ENCODE data around the gene ITSN1. TPM values are rescaled to one million over a fixed set of nuclear protein-coding genes. Genes with fewer than 3 reads are reported as not detected.

The ITSN1 gene
- total and polyA plus RNA-seq, 5 donors = 32.8 to 83.6 (median 64.4) TPM

DNA sequence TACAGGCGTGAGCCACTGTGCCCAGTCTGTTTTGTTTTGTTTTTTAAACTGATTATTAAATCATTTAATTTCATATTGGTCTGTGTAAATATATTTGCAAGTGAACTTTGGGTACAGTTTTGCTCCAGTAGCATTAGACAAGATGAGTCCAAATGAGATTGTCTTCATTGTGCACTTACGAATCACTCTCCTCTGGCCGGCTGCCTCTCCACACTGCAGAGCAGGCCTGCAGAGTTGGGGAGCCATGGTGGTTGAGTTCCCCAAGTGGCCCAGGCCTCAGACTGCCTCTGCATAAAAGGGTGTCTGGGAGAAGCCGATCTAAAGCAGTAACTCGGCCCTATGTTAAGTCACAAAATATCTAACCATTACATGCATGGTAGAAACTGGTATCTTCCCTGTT lies 198.5 kb downstream of the ITSN1 start:
- WGBS = 89% methylated on average over 5 of the region's 5 CpGs
- no peak overlapping the region for H3K27ac ChIP-seq (ENCODE audit: low read length)
- H3K4me1 ChIP-seq (ENCODE audit: control insufficient read depth, insufficient read depth, low read length) = peaks cover 11% of the 10 kb centered on the region
- H3K9me3 ChIP-seq (ENCODE audit: control insufficient read depth, low read length) = no peaks in the 10 kb centered on the region
- DNase-seq (no peak), ATAC-seq (no peak)
- H3K4me3 ChIP-seq (ENCODE audit: low read length) = no peak overlapping the region
- intact Hi-C loops (cut with DNase I) = no loop called here
- no peaks in the 10 kb centered on the region for H3K27me3 ChIP-seq (ENCODE audit: control insufficient read depth, insufficient read depth)

DNA sequence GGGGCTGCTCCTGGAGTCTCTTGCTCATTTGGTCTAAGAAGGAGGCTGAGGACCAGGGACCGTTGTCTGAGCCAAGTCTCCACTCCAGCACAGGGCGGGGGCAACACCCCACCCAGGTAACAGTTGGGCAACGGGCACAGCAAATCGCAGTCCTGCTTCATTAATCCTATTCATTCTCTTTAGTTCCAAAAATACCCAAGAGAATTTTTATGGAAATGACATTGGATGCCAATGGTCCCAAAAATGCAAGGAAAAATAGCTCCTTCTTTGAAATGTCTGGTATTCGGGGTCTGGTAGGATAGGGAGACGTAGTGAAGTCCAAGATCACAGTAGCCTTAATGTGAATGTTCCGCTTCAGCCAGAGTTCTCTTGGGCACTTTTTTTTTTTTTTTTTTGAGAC lies 199.3 kb downstream of the ITSN1 start:
- H3K4me3 ChIP-seq (ENCODE audit: low read length) = no peak overlapping the region
- peaks cover 11% of the 10 kb centered on the region for H3K4me1 ChIP-seq (ENCODE audit: control insufficient read depth, insufficient read depth, low read length)
- intact Hi-C loops (cut with DNase I) = no loop called here
- peak in 1 of 3 donors; percentile 26 for DNase-seq
- no peak overlapping the region for H3K27ac ChIP-seq (ENCODE audit: low read length)
- WGBS = 79% methylated on average over 7 of the region's 7 CpGs
- no peak for ATAC-seq
- H3K9me3 ChIP-seq (ENCODE audit: control insufficient read depth, low read length) = no peaks in the 10 kb centered on the region
- H3K27me3 ChIP-seq (ENCODE audit: control insufficient read depth, insufficient read depth) = no peaks in the 10 kb centered on the region

DNA sequence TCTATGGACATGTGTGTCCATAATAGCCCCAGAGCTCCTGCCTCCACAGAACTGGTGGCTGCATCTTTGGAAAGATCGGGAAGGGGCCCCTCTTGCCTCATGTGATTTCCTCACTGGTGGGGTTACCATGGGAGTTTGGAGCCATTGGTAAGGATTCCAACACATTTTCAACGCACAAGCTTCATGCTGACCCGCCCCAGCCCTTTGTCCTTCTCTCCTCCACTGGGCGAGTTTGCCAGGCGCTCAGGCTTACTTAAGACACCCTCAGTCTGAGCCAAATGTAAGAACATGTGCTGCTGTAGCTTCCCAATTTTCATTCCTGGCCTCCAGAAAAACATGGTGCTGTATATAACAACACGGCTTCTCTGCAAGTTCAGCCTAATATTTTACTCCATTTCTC lies 200.9 kb downstream of the ITSN1 start:
- DNase-seq (peak in 2 of 3 donors; percentile 81 to 82), ATAC-seq (peak; percentile 49 to 62)
- H3K27me3 ChIP-seq (ENCODE audit: control insufficient read depth, insufficient read depth) = no peaks in the 10 kb centered on the region
- no peaks in the 10 kb centered on the region for H3K9me3 ChIP-seq (ENCODE audit: control insufficient read depth, low read length)
- peaks cover 11% of the 10 kb centered on the region for H3K4me1 ChIP-seq (ENCODE audit: control insufficient read depth, insufficient read depth, low read length)
- no peak overlapping the region for H3K4me3 ChIP-seq (ENCODE audit: low read length)
- peak overlapping the region; percentile 1 for H3K27ac ChIP-seq (ENCODE audit: low read length)
- intact Hi-C loops (cut with DNase I) = no loop called here
- 75% methylated on average over 6 of the region's 6 CpGs for WGBS

DNA sequence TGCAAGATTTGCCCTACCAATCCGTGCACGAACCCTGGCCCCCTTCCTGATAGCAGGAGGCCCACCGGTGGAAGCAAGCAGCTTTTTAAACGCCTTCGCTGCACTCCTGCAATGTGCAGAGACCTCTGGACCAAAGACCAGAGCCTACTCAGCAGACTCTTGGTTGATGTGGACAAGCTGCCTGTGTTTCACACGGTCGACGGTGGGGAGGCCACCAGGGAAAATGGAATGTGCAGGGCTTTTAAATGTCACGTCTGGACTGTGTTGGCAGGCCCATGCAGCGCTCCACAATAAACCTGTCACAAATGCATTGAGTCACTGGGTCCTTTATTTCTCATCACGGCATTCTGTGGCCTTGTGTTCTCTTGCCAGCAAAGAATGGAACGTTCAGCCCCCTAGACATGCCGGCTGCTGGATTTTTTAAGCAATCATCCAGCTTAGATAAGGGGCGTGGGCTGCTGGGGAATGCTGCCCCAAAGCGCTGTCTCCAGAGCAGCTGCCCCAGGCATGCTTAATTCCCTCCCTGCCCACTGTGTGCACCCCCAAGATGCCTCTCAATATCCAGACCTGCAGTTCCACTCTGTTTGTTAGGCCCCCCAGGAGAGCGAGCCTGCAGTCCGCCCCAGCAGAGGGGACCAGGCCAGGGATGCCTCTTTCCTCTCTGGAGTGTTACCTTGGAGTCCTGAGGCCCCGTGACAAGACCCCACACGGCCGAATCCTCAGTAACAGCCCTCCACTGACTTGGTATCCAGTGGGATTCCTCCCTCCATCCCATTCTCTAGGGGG lies 202.0 kb downstream of the ITSN1 start:
- no peak overlapping the region for H3K4me3 ChIP-seq (ENCODE audit: low read length)
- no peaks in the 10 kb centered on the region for H3K9me3 ChIP-seq (ENCODE audit: control insufficient read depth, low read length)
- WGBS = 41% methylated on average over 20 of the region's 20 CpGs
- intact Hi-C loops (cut with DNase I) = no loop called here
- peak; percentile 73 to 86 for ATAC-seq
- H3K27me3 ChIP-seq (ENCODE audit: control insufficient read depth, insufficient read depth) = no peaks in the 10 kb centered on the region
- peak; percentile 78 to 81 (median 79) for DNase-seq
- H3K27ac ChIP-seq (ENCODE audit: low read length) = peak overlapping the region; percentile 39
- H3K4me1 ChIP-seq (ENCODE audit: control insufficient read depth, insufficient read depth, low read length) = peaks cover 11% of the 10 kb centered on the region

DNA sequence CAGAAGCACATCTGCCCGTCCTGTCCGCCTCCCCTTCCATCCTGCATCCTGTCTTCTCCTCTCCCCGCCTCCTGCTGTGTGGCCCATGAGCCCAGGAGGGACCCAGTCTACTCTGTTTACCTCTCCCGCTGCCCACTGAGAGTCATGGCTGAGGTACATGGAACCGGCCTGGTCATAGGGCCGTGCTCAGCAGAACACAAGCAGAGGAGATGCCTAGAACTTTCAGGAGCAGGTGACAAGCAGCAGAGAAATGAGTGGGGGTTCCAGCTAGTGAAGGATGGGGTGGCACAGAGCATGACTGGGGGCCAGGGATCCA lies 202.5 kb downstream of the ITSN1 start:
- Histone ChIP-seq H3K9me3 (ENCODE audit: control insufficient read depth, low read length) (no peaks in the 10 kb centered on the region), H3K27ac (ENCODE audit: low read length) (no peak overlapping the region), H3K27me3 (ENCODE audit: control insufficient read depth, insufficient read depth) (no peaks in the 10 kb centered on the region), H3K4me3 (ENCODE audit: low read length) (no peak overlapping the region), H3K4me1 (ENCODE audit: control insufficient read depth, insufficient read depth, low read length) (peaks cover 11% of the 10 kb centered on the region)
- peak in 1 of 3 donors; percentile 14 for DNase-seq
- intact Hi-C loops (cut with DNase I) = no loop called here
- WGBS = 89% methylated on average over 6 of the region's 6 CpGs
- ATAC-seq = peak in 1 of 2 donors; percentile 3

DNA sequence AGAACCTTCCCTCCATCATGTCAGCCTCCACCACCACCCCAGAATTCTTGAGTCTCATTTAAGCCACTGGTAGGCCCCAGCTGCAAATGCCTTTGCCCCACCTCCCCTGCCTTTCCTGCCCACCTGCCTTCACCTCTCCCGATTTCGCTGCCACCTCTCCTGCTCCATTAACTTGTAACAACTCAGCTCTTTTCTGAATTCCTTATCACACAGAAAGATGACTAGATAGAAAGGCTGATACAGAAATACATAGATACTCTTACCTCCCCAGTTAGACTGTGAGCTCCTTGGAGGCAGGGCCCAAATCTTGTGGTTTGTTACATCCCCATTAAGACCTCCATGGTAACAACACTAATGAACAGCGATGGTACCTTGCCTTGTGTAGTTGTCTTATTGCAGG lies 203.8 kb downstream of the ITSN1 start:
- no peak overlapping the region for H3K4me3 ChIP-seq (ENCODE audit: low read length)
- H3K4me1 ChIP-seq (ENCODE audit: control insufficient read depth, insufficient read depth, low read length) = peaks cover 11% of the 10 kb centered on the region
- intact Hi-C loops (cut with DNase I) = no loop called here
- WGBS = 97% methylated on average over 3 of the region's 3 CpGs
- no peak for ATAC-seq
- H3K9me3 ChIP-seq (ENCODE audit: control insufficient read depth, low read length) = no peaks in the 10 kb centered on the region
- no peak overlapping the region for H3K27ac ChIP-seq (ENCODE audit: low read length)
- H3K27me3 ChIP-seq (ENCODE audit: control insufficient read depth, insufficient read depth) = no peaks in the 10 kb centered on the region
- no peak for DNase-seq

DNA sequence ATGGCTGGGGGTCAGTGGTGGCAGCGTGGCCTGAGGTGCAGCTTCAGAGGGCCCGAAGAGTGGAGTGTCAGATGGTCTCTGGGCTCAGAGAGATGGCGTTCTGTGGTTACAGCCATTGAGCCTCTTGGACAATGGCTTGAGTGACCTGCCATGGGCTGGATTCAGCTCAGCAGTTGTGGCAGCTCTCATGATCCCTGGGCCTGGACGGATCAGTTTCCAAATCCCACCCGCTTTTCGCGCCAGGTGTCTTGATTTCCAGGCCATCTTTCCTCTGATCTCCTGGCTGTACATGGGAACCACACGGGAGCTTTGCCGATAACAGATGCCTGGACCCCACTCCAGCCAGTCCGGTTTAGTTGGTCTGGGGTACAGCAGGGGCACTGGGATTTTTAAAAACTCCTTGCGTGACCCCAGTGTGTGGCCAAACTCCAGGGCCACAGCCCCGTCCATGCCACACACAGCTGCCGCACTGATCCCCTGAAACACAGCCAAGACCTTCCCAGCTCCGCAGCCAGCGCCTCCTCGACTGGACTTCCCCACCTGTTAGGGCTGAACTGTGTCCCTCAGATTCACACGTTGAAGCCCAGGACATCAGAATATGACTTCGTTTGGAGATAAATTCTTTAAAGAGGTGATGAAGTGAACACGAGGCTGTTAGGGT lies 205.4 kb downstream of the ITSN1 start:
- ATAC-seq = no peak
- Histone ChIP-seq H3K27me3 (ENCODE audit: control insufficient read depth, insufficient read depth) (no peaks in the 10 kb centered on the region), H3K9me3 (ENCODE audit: control insufficient read depth, low read length) (no peaks in the 10 kb centered on the region), H3K4me3 (ENCODE audit: low read length) (no peak overlapping the region), H3K4me1 (ENCODE audit: control insufficient read depth, insufficient read depth, low read length) (peaks cover 11% of the 10 kb centered on the region), H3K27ac (ENCODE audit: low read length) (no peak overlapping the region)
- peak in 1 of 3 donors; percentile 6 for DNase-seq
- WGBS = 89% methylated on average over 19 of the region's 19 CpGs
- intact Hi-C loops (cut with DNase I) = no loop called here

DNA sequence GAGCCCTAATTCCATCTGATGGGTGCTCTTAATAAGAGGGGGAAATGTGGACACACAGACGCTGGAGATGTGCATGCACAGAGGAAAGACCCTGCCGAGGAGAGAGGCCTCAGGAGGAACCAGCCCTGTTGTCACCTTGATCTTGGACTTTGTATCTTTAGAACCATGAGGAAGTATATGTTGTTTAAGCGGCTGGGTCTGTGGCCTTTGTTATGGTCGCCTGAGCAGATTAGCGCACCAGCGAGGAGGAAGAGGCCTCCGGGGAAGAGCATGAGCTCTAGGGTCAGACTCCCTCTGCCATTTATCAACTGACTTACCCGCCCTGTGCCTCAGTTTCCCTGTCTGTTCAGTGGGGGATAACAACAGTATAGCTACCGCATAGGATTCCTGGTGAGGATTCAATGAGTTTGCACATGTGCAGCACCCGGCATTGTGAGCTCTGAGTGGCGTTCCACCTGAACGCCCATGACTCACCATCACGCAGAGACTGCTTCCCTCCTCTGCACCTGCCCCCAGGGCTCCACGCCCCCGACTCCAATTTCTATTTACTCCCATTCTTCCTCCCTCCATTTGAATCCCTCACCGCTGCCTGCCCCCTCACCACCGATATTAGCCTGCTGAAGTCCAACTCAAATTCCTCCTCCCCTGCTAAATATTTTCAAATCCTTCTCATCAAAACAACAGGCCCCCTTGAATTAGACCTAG lies 206.1 kb downstream of the ITSN1 start:
- no peak for DNase-seq
- intact Hi-C loops (cut with DNase I) = no loop called here
- Histone ChIP-seq H3K4me1 (ENCODE audit: control insufficient read depth, insufficient read depth, low read length) (peaks cover 5% of the 10 kb centered on the region), H3K4me3 (ENCODE audit: low read length) (no peak overlapping the region), H3K27me3 (ENCODE audit: control insufficient read depth, insufficient read depth) (no peaks in the 10 kb centered on the region), H3K9me3 (ENCODE audit: control insufficient read depth, low read length) (no peaks in the 10 kb centered on the region), H3K27ac (ENCODE audit: low read length) (no peak overlapping the region)
- 91% methylated on average over 17 of the region's 17 CpGs for WGBS
- no peak for ATAC-seq

DNA sequence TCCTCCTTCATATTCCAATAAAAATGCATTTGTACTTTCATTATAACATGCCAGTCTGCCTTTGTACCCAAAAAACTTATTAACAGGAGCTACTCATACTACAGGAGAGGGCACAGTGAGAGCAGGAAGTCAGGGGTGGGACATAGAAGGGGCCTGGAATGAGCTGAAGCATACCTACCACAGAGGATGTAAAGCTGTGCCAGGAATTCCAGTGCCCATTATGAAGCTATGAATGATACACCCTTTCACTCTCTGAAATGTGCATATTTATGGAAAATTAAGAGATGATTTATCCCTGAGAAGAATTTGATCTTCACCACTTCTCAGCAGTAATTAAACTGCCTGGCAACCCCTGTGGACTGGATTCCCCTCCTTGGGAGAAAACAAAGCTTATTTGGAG lies 207.5 kb downstream of the ITSN1 start:
- Histone ChIP-seq H3K4me3 (ENCODE audit: low read length) (no peak overlapping the region), H3K27ac (ENCODE audit: low read length) (no peak overlapping the region), H3K27me3 (ENCODE audit: control insufficient read depth, insufficient read depth) (no peaks in the 10 kb centered on the region), H3K4me1 (ENCODE audit: control insufficient read depth, insufficient read depth, low read length) (no peaks in the 10 kb centered on the region), H3K9me3 (ENCODE audit: control insufficient read depth, low read length) (no peaks in the 10 kb centered on the region)
- ATAC-seq = no peak
- no peak for DNase-seq
- intact Hi-C loops (cut with DNase I) = no loop called here

DNA sequence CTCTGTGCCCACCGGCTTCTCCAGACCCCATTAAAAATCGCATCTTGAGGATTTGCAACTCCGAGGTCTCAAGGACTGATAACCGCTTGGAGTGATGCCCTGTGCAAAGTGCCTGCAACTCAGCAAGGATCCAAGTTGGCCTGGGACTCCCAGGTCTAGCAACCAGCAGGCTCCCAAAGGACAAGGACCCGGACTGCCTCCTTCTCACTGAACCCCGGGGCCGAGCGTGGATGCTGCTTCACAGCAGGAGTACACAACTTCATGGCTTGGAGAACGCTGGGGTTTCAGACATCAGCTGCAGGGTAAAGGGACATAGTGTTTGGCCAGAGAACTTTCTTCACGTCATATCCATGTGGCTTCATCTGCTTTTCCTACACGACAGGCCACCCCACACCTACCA lies 208.1 kb downstream of the ITSN1 start:
- no peak for ATAC-seq
- Histone ChIP-seq H3K9me3 (ENCODE audit: control insufficient read depth, low read length) (no peaks in the 10 kb centered on the region), H3K27me3 (ENCODE audit: control insufficient read depth, insufficient read depth) (no peaks in the 10 kb centered on the region), H3K4me1 (ENCODE audit: control insufficient read depth, insufficient read depth, low read length) (no peaks in the 10 kb centered on the region), H3K27ac (ENCODE audit: low read length) (no peak overlapping the region), H3K4me3 (ENCODE audit: low read length) (no peak overlapping the region)
- intact Hi-C loops (cut with DNase I) = no loop called here
- WGBS = 80% methylated on average over 11 of the region's 11 CpGs
- no peak for DNase-seq

DNA sequence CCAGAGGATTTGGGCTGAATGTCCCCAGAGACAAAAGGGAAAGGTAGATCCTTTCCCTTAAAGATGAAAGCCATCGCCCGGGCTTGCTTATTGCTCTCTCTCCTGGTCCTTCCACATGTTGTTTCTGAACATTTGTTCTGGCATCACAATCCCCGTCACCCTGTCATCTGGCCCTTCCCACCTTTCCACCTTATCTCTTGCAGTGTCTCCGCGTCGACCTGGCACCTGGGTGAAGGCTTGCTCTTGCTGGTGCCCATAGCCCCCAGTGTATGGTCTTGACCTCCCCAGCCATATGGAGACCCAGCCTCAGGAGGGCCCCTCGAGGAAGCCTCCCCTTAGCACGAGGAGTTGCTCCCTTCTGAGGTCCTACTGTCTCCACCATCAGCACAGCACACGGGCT lies 208.7 kb downstream of the ITSN1 start:
- no peak for DNase-seq
- no peaks in the 10 kb centered on the region for H3K27me3 ChIP-seq (ENCODE audit: control insufficient read depth, insufficient read depth)
- H3K4me1 ChIP-seq (ENCODE audit: control insufficient read depth, insufficient read depth, low read length) = no peaks in the 10 kb centered on the region
- H3K4me3 ChIP-seq (ENCODE audit: low read length) = no peak overlapping the region
- intact Hi-C loops (cut with DNase I) = no loop called here
- H3K27ac ChIP-seq (ENCODE audit: low read length) = no peak overlapping the region
- WGBS = 89% methylated on average over 9 of the region's 9 CpGs
- no peaks in the 10 kb centered on the region for H3K9me3 ChIP-seq (ENCODE audit: control insufficient read depth, low read length)
- no peak for ATAC-seq

All from right cardiac atrium (tissue), 5 donors.